Suprapubic skin (tissue), 4 donors: ENCODE data around the gene AGAP1. TPM values are rescaled to one million over a fixed set of nuclear protein-coding genes. Genes with fewer than 3 reads are reported as not detected.

Source experiments
- DNase-seq, 2 donors: peaks; one replicate each; pipeline ENCODE4 v3.0.0-alpha.2; 2019; ENCODE audit warnings: low spot score in 2 of 2
- H3K27ac ChIP-seq: fragments of 200-600 bp; sonication (generic); one replicate; pipeline ENCODE4 v1.5.1; 2019
- H3K27me3 ChIP-seq: fragments of 200-600 bp; sonication (generic); one replicate; pipeline ENCODE4 v1.5.1; 2019
- H3K36me3 ChIP-seq: fragments of 200-600 bp; sonication (generic); one replicate; pipeline ENCODE4 v1.5.1; 2019
- H3K4me1 ChIP-seq: fragments of 200-600 bp; sonication (generic); one replicate; pipeline ENCODE4 v1.5.1; 2019
- H3K4me3 ChIP-seq: fragments of 200-600 bp; sonication (generic); one replicate; pipeline ENCODE4 v1.5.1; 2019; ENCODE audit warnings: mild to moderate bottlenecking
- H3K9me3 ChIP-seq: fragments of 200-600 bp; sonication (generic); one replicate; pipeline ENCODE4 v1.5.1; 2019
- CTCF ChIP-seq, 2 donors: fragments of 200-600 bp in 1 of 2; fragments of 450-650 bp in 1 of 2; sonication (generic) in 1 of 2; IDR thresholded peaks; one replicate each; pipeline ENCODE4 v1.5.1; 2016 to 2019; ENCODE audit warnings: antibody characterized with exemption in 2 of 2, mild to moderate bottlenecking in 1 of 2, moderate library complexity in 1 of 2
- EP300 ChIP-seq: sonication (generic); formaldehyde crosslinking; IDR thresholded peaks from one replicate; pipeline ENCODE4 v1.6.1; 2017; ENCODE audit warnings: antibody characterized with exemption
- POLR2A ChIP-seq, 2 donors: fragments of 450-650 bp; IDR thresholded peaks; one replicate each; pipeline ENCODE4 v1.6.1; 2017; ENCODE audit warnings: antibody characterized with exemption in 2 of 2, mild to moderate bottlenecking in 2 of 2, moderate library complexity in 2 of 2
- POLR2AphosphoS5 ChIP-seq, 3 donors: sonication (generic); formaldehyde crosslinking; IDR thresholded peaks; one replicate each; pipeline ENCODE4 v1.6.1; 2017; ENCODE audit warnings: antibody characterized with exemption in 3 of 3
- WGBS: methylation state at CpG from one replicate; pipeline ENCODE4 v1.1.5; 2018; 5-methylcytosine and 5-hydroxymethylcytosine counted together
- total RNA-seq, 4 donors: library from RNA; depleted of rRNA; stranded (reverse); fragments of >200 nt; gene quantifications; one replicate each; pipeline ENCODE4 v1.1.0, GENCODE V29; 2016

AGAP1 gene
- total RNA-seq, 4 donors from 2014 or later, result 14.1 to 30.7 (median 19.4) TPM

- no peak for TF ChIP-seq POLR2AphosphoS5 (IDR thresholded peaks at IDR 0.05)
- no peak for TF ChIP-seq POLR2A (IDR thresholded peaks at IDR 0.05)
- TF ChIP-seq CTCF (IDR thresholded peaks at IDR 0.05), result no peak
- no peak for TF ChIP-seq EP300
- Histone ChIP-seq H3K4me1 (peaks cover 10% of the 10 kb centered on the region), H3K27ac (no peak overlapping the region), H3K27me3 (no peaks in the 10 kb centered on the region), H3K9me3 (no peaks in the 10 kb centered on the region), H3K36me3 (no peaks in the 10 kb centered on the region), H3K4me3 (no peak overlapping the region)
- WGBS, result 61% methylated on average over 11 of the region's 12 CpGs
- DNase-seq, result no peak
Observed at GRCh38 chr2:235504441-235505180, 10.8 kb downstream of the AGAP1 start.

GRCh38 chr2:235505181-235505741 lies 11.4 kb downstream of the AGAP1 start:
- Histone ChIP-seq H3K27me3 (no peaks in the 10 kb centered on the region), H3K4me3 (no peak overlapping the region), H3K36me3 (no peaks in the 10 kb centered on the region), H3K27ac (no peak overlapping the region), H3K4me1 (peaks cover 10% of the 10 kb centered on the region), H3K9me3 (no peaks in the 10 kb centered on the region)
- TF ChIP-seq POLR2A (IDR thresholded peaks at IDR 0.05) (no peak), POLR2AphosphoS5 (IDR thresholded peaks at IDR 0.05) (no peak), EP300 (no peak), CTCF (IDR thresholded peaks at IDR 0.05) (no peak)
- WGBS, result 81% methylated on average over 7 of the region's 7 CpGs
- no peak for DNase-seq

DNA sequence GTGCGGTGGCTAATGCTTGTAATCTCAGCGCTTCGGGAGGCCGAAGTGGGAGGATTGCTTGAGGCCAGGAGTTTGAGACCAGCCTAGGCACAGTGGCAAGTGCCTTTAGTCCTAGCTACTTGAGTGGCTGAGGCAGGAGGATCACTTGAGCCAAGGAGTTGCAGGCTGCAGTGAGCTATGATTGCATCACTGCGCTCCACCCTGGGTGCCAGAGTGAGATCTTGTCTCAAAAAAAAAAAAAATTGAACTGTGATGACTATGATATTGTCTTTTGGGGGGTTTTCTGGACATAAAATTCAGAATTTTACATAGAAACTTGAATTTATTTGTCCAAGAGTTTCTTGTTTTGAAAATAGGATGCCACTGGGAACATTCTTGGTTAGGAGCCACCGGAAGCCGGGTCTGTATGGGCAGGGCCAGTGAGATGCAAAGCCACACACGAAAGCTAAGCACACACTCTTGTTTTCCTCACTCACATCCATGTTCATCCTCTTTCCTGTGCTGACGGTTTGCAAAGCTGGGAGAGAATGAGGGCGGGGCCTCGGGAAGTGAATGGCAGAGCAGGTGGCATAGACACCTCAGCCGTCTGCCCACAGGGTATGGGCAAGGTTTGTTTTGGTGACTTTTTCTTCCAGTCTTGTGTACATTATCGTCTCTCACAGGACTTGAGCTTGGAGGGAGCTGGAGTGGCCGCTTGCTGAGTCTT lies 12.6 kb downstream of the AGAP1 start:
- no peaks in the 10 kb centered on the region for H3K27me3 ChIP-seq
- TF ChIP-seq POLR2A (IDR thresholded peaks at IDR 0.05) (no peak), CTCF (IDR thresholded peaks at IDR 0.05) (no peak), POLR2AphosphoS5 (IDR thresholded peaks at IDR 0.05) (no peak), EP300 (no peak)
- H3K36me3 ChIP-seq, result no peaks in the 10 kb centered on the region
- no peak overlapping the region for H3K27ac ChIP-seq
- H3K4me3 ChIP-seq, result no peak overlapping the region
- H3K4me1 ChIP-seq, result peaks cover 17% of the 10 kb centered on the region
- DNase-seq, result no peak
- 63% methylated on average over 14 of the region's 14 CpGs for WGBS
- H3K9me3 ChIP-seq, result no peaks in the 10 kb centered on the region

DNA sequence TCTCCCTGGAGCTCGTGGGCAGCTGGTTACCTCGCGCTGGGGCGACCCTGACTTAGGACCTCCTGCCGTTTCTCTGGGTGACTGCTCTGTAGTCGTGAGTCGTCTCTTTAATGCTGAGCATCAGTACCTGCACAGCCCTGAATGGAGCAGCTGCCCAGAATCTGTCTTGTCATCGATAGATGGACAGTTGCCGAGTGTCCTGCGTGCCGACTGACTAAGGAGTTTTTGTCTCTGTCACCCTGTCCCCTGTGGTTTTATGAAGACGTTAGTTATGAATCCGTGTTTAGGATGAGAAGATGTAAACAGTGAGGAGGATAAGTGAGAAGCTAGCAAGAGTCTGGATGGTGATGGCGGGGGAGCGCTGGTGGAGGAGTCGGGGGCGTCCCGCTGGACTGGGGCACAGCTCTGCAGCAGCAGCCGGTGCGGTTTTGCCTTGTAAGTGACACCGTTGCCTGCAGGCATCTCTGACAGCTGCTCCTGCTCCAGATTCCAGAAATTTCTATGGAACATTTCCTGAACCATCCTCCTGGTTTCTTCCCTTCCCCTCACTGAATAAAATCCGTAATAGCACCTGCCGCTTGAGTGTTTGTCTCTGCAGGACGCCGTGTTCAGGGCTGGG lies 13.3 kb downstream of the AGAP1 start:
- no peak overlapping the region for H3K27ac ChIP-seq
- no peak overlapping the region for H3K4me3 ChIP-seq
- H3K4me1 ChIP-seq, result peaks cover 15% of the 10 kb centered on the region
- 82% methylated on average over 25 of the region's 25 CpGs for WGBS
- H3K9me3 ChIP-seq, result no peaks in the 10 kb centered on the region
- DNase-seq, result no peak
- H3K36me3 ChIP-seq, result no peaks in the 10 kb centered on the region
- no peak for TF ChIP-seq POLR2AphosphoS5 (IDR thresholded peaks at IDR 0.05)
- TF ChIP-seq CTCF (IDR thresholded peaks at IDR 0.05), result no peak
- no peak for TF ChIP-seq EP300
- TF ChIP-seq POLR2A (IDR thresholded peaks at IDR 0.05), result no peak
- no peaks in the 10 kb centered on the region for H3K27me3 ChIP-seq

DNA sequence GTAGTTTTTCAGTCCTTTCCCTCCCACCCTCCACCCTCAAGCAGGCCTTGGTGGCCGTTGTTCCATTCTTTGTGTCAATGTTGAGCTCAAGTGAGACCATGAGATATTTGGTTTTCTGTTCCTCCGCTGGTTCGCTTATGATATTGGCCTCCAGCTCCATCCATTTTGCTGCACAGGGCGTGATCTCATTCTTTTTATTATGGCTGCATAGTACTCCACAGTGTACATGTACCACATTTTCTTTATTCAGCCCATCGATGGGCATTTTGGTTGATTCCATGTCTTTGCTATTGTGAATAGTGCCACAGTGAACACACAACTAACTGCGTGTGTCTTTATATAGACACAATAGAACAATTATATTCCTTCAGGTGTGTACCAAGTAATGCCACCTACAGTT lies 14.1 kb downstream of the AGAP1 start:
- H3K27ac ChIP-seq, result no peak overlapping the region
- H3K4me3 ChIP-seq, result no peak overlapping the region
- 95% methylated on average over 6 of the region's 6 CpGs for WGBS
- TF ChIP-seq CTCF (IDR thresholded peaks at IDR 0.05), result no peak
- no peak for TF ChIP-seq POLR2A (IDR thresholded peaks at IDR 0.05)
- no peak for TF ChIP-seq EP300
- TF ChIP-seq POLR2AphosphoS5 (IDR thresholded peaks at IDR 0.05), result no peak
- H3K9me3 ChIP-seq, result no peaks in the 10 kb centered on the region
- no peaks in the 10 kb centered on the region for H3K27me3 ChIP-seq
- peaks cover 13% of the 10 kb centered on the region for H3K4me1 ChIP-seq
- no peaks in the 10 kb centered on the region for H3K36me3 ChIP-seq
- DNase-seq, result no peak
